ENCODE measurements around the gene CXXC5. TPM values are rescaled to one million over a fixed set of nuclear protein-coding genes. Genes with fewer than 3 reads are reported as not detected.
"Not testable (repeated sequence)": the region's sequence is repeated elsewhere in the genome, so short reads cannot be mapped to it uniquely, and the experiment has no call there.

The CXXC5 gene
- polyA plus RNA-seq, 1 of the 3 experiments (the other 2 are of a cell fraction) = 47.4 TPM

DNA sequence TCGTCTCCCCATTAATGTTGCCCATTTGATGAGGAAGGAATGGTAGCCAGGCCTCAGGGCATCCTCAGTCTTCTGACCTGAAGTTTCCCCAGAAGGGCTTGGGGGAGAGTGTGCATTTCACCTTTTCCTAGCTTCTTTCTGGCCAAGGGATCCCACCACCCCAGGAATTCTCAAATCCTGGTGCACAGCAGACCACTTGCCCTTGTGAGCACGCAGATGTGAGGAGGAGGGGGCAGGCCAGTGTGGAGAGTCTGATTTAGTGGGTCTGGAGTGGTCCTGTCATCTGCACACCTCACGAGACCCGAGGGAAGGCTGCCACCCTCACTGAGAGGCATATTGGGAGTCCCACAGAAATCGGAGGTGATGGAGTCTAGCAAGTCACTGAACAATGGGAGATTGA lies 64.3 kb downstream of the CXXC5 start:
- Histone ChIP-seq H3K4me1 (ENCODE audit: control insufficient read depth in 1 of 2, insufficient read depth in 2 of 2, low read depth in 1 of 2, low read length in 1 of 2) (peaks cover 21 to 43% of the 10 kb centered on the region in 2 experiments), H3F3A (replicated peaks; ENCODE audit: insufficient read depth) (peaks cover 28% of the 10 kb centered on the region), H4K20me1 (ENCODE audit: insufficient read depth) (no peaks in the 10 kb centered on the region), H3K27ac (ENCODE audit: low read depth in 2 of 2, low read length in 1 of 2) (peak overlapping the region in 1 of 2 experiments; percentile 99; a peak in 2 of 4 replicates), H3K36me3 (replicated peaks in 1 of 2; ENCODE audit: control insufficient read depth in 1 of 2, insufficient read depth in 2 of 2, low read length in 1 of 2) (no peaks in the 10 kb centered on the region), H2AFZ (ENCODE audit: low read depth) (no peak overlapping the region), H3K79me2 (ENCODE audit: insufficient read depth) (no peaks in the 10 kb centered on the region), H3K27me3 (ENCODE audit: insufficient read depth) (no peaks in the 10 kb centered on the region), H3K4me3 (ENCODE audit: low read depth in 2 of 2, low read length in 1 of 2) (no peak overlapping the region), H3K9me3 (no peaks in the 10 kb centered on the region), H3K9ac (no peak overlapping the region), H3K4me2 (no peak overlapping the region; the same call in 1 of the 2 replicates), H3K9me2 (no peaks in the 10 kb centered on the region)
- WGBS (ENCODE audit: low lambda C conversion rate) = 88% methylated on average over 5 of the region's 5 CpGs
- TF ChIP-seq TEAD4 (IDR thresholded peaks at IDR 0.05; ENCODE audit: borderline replicate concordance, insufficient read depth) (no peak), TAF1 (IDR thresholded peaks at IDR 0.05; ENCODE audit: borderline replicate concordance, low read depth, low read length) (no peak), EZH2phosphoT487 (IDR thresholded peaks at IDR 0.05; ENCODE audit: borderline replicate concordance, low read depth) (no peak), RAD21 (IDR thresholded peaks at IDR 0.05; ENCODE audit: low read length) (no peak), JUND (IDR thresholded peaks at IDR 0.05) (no peak), YY1 (IDR thresholded peaks at IDR 0.05; ENCODE audit: low read depth) (no peak), NFIC (IDR thresholded peaks at IDR 0.05; ENCODE audit: borderline replicate concordance) (no peak), RXRA (IDR thresholded peaks at IDR 0.05; ENCODE audit: borderline replicate concordance, low read depth) (no peak), CHD2 (IDR thresholded peaks at IDR 0.05; ENCODE audit: low read length, partially characterized antibody) (no peak), FOSL2 (IDR thresholded peaks at IDR 0.05; ENCODE audit: borderline replicate concordance, low read depth) (no peak), IRF3 (IDR thresholded peaks at IDR 0.05; ENCODE audit: low read depth, low read length) (no peak), GATA2 (CRISPR knock-in tag; IDR thresholded peaks at IDR 0.05) (no peak), ELF1 (IDR thresholded peaks at IDR 0.05) (no peak)
- TF ChIP-seq, protein P1, sequence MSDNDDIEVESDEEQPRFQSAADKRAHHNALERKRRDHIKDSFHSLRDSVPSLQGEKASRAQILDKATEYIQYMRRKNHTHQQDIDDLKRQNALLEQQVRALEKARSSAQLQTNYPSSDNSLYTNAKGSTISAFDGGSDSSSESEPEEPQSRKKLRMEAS (IDR thresholded peaks at IDR 0.05; ENCODE audit: low read depth) = no peak
- TF ChIP-seq, protein P2, sequence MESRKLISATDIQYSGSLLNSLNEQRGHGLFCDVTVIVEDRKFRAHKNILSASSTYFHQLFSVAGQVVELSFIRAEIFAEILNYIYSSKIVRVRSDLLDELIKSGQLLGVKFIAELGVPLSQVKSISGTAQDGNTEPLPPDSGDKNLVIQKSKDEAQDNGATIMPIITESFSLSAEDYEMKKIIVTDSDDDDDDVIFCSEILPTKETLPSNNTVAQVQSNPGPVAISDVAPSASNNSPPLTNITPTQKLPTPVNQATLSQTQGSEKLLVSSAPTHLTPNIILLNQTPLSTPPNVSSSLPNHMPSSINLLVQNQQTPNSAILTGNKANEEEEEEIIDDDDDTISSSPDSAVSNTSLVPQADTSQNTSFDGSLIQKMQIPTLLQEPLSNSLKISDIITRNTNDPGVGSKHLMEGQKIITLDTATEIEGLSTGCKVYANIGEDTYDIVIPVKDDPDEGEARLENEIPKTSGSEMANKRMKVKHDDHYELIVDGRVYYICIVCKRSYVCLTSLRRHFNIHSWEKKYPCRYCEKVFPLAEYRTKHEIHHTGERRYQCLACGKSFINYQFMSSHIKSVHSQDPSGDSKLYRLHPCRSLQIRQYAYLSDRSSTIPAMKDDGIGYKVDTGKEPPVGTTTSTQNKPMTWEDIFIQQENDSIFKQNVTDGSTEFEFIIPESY (IDR thresholded peaks at IDR 0.05; ENCODE audit: borderline replicate concordance, low read depth) = no peak
- TF ChIP-seq, protein P3, sequence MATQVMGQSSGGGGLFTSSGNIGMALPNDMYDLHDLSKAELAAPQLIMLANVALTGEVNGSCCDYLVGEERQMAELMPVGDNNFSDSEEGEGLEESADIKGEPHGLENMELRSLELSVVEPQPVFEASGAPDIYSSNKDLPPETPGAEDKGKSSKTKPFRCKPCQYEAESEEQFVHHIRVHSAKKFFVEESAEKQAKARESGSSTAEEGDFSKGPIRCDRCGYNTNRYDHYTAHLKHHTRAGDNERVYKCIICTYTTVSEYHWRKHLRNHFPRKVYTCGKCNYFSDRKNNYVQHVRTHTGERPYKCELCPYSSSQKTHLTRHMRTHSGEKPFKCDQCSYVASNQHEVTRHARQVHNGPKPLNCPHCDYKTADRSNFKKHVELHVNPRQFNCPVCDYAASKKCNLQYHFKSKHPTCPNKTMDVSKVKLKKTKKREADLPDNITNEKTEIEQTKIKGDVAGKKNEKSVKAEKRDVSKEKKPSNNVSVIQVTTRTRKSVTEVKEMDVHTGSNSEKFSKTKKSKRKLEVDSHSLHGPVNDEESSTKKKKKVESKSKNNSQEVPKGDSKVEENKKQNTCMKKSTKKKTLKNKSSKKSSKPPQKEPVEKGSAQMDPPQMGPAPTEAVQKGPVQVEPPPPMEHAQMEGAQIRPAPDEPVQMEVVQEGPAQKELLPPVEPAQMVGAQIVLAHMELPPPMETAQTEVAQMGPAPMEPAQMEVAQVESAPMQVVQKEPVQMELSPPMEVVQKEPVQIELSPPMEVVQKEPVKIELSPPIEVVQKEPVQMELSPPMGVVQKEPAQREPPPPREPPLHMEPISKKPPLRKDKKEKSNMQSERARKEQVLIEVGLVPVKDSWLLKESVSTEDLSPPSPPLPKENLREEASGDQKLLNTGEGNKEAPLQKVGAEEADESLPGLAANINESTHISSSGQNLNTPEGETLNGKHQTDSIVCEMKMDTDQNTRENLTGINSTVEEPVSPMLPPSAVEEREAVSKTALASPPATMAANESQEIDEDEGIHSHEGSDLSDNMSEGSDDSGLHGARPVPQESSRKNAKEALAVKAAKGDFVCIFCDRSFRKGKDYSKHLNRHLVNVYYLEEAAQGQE (IDR thresholded peaks at IDR 0.05; ENCODE audit: low read depth, low read length) = no peak
- DNase-seq = no peak
- CTCF ChIA-PET = interaction anchor here (0.5 to 7.1 kb wide), 10 partner anchors 11 to 77 kb away, joined by 3 to 93 read pairs (median 7); no protein-coding TSS in a partner anchor
- POLR2A ChIA-PET = interaction anchor here (0.9 to 4.6 kb wide), 9 partner anchors 8 to 75 kb away, joined by 3 to 35 read pairs (median 7); no protein-coding TSS in a partner anchor

DNA sequence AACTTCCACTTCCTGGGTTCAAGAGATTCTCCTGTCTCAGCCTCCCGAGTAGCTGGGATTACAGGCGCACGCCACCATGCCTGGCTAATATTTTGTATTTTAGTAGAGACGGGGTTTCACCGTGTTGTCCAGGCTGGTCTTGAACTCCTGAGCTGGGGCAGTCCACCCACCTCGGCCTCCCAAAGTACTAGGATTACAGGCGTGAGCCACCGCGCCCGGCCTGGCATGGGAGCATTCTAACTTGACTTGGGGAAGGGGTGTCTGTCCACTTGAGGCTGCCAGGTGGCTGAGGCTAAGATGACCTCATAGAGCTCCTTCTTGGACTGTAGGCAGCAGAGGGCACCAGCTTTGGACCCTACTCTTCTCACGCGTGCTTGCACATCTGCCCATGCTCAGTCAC lies 65.7 kb downstream of the CXXC5 start:
- WGBS (ENCODE audit: low lambda C conversion rate) = 93% methylated on average over 12 of the region's 12 CpGs
- H3K36me3 ChIP-seq (replicated peaks in 1 of 2; ENCODE audit: control insufficient read depth in 1 of 2, insufficient read depth in 2 of 2, low read length in 1 of 2); H3K9ac ChIP-seq: not testable (repeated sequence)

More for the DNA sequence above, 65.7 kb downstream of the CXXC5 start:
- H3K9me3 ChIP-seq; H3K9me2 ChIP-seq; POLR2A ChIA-PET; DNase-seq; H4K20me1 ChIP-seq (ENCODE audit: insufficient read depth); H3K27ac ChIP-seq (ENCODE audit: low read depth in 2 of 2, low read length in 1 of 2); H3K4me3 ChIP-seq (ENCODE audit: low read depth in 2 of 2, low read length in 1 of 2); H3K4me2 ChIP-seq; H3K79me2 ChIP-seq (ENCODE audit: insufficient read depth); H3K27me3 ChIP-seq (ENCODE audit: insufficient read depth); H2AFZ ChIP-seq (ENCODE audit: low read depth): not testable (repeated sequence)
- Histone ChIP-seq H3F3A (replicated peaks; ENCODE audit: insufficient read depth) (peaks cover 15% of the 10 kb centered on the region), H3K4me1 (ENCODE audit: control insufficient read depth in 1 of 2, insufficient read depth in 2 of 2, low read depth in 1 of 2, low read length in 1 of 2) (peaks cover 8 to 30% of the 10 kb centered on the region in 2 experiments; a peak in 3 of 4 replicates)
- CTCF ChIA-PET = interaction anchor here (1.0 kb wide), 1 partner anchor 52 kb away, joined by 4 read pairs; no protein-coding TSS in a partner anchor
